Frontal cortex (tissue), 4 donors: ENCODE measurements around the gene PFDN6. TPM values are rescaled to one million over a fixed set of nuclear protein-coding genes. Genes with fewer than 3 reads are reported as not detected.

ENCODE experiments used
- DNase-seq, 2 donors: peaks; one replicate each; pipeline ENCODE4 v3.0.0; 2012; ENCODE audit warnings: low spot score in 2 of 2
- FAIRE-seq: peaks from 2 replicates; lab custom pipeline; 2012; peaks lifted over from hg19 to GRCh38; lab: Jason Lieb, UNC
- total RNA-seq: library from RNA; depleted of rRNA; stranded (reverse); fragments of >200 nt; gene quantifications from one replicate; pipeline ENCODE4 v1.2.3, GENCODE V29; 2014
- donor health status: control.
- donor health status: control.
- donor health status: control.

PFDN6 gene
- total RNA-seq, 1 donor from 2014 or later, result 31.0 TPM

DNA sequence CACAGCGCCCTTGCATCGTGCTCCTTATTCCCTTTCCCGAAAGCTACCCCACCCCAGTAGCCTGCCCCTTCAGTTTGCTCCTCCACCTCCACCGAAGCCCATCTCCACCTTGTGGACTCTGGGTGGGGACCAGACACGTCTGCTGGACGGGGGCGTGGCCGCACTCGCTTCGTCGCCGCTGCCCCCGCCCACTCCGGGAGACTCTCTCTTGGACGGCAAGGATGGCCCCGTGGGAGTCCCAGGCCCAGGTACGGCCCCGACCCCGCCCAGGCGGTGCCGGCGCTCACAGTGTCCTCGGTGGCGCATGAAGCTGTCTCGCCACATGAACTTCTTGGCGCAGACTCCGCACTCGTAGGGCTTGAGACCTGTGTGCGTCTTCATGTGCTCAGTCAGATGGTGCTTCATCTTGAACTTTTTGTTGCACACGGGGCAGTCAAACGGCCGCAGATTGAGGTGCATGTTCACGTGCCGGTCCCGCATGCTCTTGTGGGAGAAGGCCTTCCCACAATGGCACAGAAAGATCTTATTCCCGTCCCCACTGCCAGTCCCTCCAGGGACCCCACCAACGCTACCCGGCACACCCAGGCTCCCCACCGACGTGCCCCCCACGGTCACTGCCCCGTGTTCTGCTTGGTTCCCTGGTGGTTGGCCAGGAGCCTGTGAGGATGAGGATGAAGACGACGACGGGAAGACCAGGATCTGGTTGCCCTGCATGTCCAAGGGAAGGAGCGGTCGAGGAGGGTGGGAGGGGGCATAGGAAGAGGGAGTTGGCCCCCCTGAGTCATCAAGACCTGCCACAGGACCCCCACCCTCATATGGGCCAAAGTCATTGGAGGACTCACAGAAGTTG lies 25.8 kb downstream of the PFDN6 start:
- FAIRE-seq (no peak), DNase-seq (no peak)

DNA sequence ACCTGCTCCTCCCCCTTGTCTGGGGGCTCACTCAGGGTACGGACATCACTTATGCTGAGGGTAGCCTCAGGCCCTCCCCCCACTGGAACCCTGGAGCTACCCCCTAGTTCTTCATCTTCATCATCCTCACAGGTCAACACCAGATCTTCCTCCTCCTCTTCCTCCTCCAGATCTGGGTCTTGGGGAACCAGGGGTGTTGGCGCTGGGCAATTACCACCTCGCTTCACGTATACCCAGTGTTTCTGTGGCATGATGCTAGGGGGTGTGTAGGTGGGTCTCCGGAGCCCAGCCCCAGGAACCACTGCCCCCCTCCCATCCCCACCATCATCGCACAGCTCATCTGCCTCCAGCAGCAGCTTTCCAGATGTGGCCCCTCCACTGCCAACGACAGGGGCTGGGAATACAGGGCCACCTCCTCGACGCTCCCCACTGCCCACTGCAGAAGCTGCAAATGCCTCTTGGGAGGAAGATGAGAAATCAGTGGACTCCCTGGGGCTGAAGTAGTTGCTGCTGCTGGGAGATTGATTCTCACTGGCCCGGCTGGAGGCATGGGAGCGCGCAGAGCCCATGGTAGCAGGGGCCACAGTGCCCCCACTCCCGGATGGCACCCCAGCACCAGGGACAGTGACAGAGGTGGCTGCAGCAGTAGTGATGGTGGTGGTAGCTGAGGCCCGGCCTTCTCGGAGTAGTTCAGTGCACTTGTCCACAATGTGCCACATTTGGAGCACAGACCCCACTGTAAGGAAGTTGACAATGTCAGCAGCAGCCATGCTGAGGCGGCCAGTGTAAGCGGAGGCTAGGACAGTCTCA lies 26.6 kb downstream of the PFDN6 start:
- DNase-seq (no peak), FAIRE-seq (no peak)

DNA sequence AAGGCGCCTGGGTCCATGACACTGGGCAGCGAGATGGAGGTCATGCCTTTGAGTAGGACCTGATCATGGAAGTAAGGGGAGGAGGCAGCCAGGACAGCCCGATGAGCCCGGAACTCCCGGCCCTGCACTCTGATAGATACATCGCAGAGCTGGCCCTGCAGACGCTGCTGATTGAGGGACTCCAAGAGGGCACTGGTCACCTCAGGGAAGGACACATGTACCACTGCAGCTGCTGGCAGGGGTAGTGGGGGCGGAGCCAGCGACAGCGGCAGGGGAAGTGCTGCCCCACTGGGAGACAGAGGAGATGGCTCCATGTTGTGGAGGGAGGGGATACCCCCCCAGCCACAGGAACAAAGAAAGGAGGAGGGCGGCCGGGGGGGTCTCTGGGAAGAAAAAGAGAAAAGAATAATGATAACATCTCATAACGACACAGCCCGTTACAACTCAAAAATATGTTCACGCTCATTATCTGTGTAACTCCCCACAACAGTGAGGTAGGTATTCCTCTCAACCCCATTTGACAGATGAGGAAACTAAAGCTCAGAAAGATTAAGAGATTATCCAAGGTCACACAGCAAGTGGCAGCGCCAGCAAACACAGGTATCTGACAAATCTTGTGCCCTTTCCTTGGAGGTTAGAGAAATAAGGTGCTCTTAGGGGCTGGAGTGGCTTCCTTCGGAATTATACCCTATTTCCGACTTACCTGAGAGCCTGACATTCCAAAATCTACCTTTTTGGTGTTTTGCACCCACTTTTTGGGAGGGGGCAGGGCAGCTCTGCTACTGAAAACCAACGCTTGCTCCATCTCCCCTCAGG lies 27.4 kb downstream of the PFDN6 start:
- no peak for DNase-seq
- no peak for FAIRE-seq

DNA sequence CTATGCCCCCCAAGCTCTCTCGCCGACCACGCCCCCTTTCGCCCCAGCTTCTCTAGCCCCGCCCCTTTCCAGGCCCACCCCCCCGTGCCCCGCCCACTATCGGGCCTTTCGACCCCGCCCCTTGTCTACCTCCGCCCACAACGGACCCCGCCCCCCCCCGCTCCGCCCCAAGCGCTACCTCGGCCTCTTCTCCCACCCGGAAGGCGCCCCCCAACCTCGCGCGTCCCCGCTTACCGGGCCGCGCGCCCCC lies 27.9 kb downstream of the PFDN6 start:
- DNase-seq (no peak), FAIRE-seq (no peak)

DNA sequence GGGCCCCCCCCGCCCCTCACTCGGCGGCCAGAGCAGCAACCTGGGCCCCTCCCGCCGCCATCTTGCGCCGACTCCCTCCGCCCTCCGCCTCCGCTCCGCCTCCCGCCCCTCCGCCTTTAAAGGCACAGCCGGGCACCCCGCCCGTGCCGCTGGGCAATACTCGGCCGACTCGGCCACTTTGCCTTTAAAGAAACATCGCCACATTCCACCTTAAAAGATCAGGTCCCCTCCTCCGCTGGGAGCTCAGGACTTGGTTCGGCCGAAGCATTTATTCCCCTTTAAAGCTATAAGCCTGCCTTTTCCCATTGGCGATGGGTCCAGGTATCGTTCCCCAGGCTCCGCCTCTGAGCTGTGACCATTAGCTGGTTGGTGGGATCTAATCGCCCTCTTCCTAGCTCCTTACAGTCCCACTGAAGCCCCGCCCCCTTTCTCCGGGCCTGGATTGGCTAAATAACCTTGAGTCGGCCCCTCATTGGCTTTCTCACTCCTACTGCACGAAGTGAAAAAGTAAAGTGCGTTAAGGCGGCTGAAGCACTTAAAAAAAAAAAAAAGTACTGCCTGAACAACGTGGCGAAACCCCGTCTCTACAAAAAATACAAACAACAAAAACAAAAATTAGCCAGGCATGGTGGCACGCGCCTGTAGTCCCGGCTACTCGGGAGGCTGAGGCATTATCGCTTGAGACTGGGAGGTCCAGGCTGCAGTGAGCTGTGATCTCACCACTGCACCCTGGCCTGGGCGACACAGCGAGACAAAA lies 28.4 kb downstream of the PFDN6 start, which contains the start of gene ZBTB22:
TSS of gene ZBTB22 (minus strand) at position 76 of the 757 bp plus-strand sequence. CDS start 828 bp downstream, outside the sequence.
- no peak for FAIRE-seq
- DNase-seq, result peak; percentile 88 to 91

DNA sequence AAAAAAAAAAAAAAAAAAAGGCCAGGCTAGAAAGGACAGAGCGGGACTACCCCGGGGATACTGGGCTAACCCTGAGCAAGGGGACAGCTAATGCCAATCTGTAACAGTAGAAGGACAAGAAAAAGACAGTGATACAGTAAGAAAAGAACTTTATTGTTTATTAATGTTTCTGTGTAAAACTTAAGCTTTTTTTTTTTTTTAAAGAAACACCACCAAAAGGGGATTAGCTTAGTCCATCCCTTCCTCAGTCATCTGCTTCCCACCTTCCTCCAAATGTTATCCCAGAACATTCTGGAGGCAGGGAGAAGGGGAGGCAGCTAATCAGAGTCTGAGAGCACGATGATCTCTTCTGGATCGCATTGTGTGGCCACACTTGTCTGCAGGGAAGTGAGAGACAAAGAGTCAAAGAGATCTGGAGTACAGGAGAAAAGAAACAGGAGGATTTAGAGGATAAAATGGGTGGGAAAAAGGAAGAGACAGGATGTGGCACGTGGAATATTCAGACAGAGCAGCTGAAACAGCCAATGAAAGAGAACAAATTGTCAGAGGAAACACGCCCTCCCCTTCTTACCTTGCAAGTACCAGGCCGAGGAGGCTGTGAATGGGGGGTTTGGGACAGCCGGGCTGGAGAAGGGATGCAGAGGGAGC lies 29.1 kb downstream of the PFDN6 start:
- DNase-seq (no peak), FAIRE-seq (no peak)

DNA sequence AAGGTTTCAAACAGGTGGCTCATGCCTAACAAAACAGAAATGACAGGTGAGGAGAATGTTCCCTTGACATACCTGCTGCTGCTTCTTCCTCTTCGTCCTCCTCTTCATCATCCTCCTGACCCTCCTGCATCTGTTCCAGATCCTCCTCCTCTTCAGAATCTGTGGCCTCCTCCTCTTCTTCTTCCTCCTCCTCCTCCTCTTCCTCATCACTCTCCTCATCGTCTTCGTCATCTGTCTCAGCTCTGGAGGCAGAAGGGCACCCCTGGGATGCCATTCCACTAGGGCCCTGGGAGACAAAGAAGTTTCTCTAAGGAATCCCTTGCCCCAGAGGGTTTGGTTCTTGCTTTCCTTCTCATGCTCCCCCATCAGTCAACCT lies 30.5 kb downstream of the PFDN6 start:
- FAIRE-seq, result no peak

DNA sequence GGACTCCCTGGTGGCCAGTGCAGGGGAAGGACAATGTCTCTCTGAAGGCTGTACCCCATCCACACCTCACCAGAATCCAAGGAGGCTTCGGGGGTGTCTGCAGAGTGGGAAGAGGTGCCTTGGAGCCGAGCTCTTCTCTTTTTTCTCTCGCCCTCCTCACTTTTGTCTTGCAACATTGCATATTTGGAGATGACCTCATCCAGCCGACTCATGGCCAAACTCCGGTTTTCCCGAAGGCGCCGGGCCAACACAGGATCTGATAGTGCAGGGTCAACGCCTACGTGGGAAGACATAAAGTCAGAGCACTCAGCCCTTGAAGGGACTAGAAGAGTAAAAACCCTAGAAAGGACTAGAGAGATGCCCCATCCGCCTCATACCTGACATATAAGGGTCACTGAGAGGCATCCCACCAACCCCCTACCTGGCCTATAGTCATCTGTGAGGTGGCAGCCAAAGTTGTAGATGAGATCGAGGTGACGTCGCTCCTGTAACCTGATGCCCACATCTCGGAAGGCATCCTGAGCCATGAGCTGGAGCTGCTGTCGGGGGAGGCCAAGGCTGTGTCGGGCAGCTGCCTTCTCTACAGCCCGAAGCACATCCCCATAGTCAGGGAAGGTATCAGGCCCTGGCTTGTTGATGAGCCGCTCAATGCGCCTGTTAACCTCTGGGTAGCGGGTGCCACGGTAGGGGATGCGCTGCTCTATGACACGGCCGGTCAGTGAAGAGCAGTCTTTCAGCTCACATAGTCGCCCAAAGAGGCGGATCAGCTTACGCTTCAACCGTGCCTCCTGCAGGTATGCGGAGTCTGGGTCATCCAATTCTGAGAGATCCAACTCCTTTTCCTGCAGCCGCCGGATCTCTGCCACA lies 31.1 kb downstream of the PFDN6 start:
- FAIRE-seq (no peak), DNase-seq (no peak)

More for the DNA sequence above, 30.5 kb downstream of the PFDN6 start:
- DNase-seq, result no peak

DNA sequence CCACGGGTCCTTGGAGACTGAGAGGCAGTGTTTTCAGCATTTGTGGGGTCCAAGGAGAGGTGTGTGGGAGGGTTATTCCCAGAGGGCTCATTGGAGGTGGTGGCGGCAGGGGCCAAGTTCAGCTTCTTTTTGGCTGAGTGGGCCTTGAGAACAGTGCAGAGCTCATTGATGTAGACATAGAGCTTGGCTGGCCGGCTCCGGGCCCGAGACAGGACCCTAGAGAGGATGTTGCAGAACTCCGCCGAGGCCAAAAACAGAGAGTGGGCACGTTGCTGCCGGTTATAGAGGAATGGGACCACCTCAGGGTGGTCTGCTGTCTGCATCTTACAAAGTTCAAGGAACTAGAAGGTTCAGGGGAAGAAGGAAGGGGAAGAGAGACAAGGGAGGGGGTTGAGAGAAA lies 31.8 kb downstream of the PFDN6 start:
- no peak for FAIRE-seq
- peak in 1 of 2 donors; percentile 0 for DNase-seq

DNA sequence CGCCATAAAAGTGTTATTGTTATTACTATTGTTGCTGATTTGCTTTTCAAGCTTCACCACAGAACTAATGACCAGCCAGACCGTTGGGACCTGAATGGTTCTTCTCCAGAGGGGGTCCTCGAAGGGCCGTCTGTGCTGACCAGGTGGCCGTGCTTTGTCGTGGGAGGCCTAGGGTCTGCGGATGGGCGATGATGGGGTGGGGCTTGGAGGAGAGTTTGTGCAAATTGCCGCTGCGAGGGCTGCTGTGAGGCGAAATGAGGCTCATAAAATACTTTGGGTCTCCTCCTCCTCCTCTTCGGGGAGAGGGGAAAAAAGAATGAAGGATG lies 34.2 kb downstream of the PFDN6 start:
- no peak for DNase-seq
- FAIRE-seq, result no peak

DNA sequence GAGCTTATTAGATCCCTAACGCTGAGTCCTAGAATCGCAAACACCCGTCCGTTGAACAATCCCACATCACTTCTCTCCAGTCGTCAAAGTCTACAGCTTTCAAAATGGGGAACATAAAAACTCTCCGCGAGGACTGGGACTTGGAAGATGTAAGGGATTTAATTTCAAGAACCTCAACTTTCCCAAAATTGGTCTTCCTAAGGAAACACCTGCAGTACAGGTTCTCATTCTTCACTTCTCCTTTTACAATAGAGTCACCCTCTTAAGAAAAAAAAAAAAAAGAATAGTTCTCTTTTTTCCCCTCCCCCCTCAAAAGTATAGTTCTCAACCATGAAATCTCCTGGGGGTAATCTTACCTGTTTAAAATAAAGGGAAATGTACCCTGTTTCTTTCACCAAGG lies 34.7 kb downstream of the PFDN6 start:
- FAIRE-seq (no peak), DNase-seq (peak in 1 of 2 donors; percentile 4)

DNA sequence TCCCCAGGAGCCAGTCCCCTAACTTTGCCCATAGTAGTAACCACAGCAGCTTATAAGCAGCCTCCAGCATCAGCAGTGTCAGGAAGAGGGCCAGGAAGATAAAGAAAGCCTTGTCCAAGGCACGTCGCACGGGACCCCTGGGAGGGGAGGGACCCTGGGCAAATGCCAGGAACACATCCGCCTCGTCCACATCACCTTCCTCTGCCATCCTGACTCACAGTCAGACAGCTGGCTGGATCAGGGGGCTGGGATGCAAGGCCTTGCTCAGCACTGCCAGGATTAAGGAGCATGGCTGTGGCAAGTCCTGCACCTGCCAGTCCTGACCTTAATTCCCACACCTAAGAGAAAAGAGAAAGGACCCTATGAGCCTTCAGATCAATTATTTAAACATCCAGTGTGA lies 39.7 kb downstream of the PFDN6 start:
- no peak for DNase-seq
- FAIRE-seq, result no peak

DNA sequence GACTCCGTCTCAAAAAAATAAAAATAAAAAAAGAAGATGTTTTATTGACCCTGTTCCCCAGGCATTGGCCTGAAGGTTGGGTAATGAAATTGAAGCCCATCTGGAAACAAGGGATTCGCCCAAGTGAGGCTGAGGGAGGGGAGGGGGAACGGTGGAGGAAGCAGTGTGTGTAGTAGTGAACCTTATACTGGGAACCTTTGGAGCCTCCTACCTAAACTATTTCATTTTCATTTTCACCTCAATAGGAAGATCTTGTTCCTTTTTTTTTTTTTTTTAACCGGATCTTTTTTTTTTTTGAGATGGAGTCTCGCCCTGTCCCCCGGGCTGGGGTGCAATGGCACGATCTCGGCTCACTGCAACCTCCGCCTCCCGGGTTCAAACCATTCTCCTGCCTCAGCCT lies 41.3 kb downstream of the PFDN6 start:
- DNase-seq, result no peak

DNA sequence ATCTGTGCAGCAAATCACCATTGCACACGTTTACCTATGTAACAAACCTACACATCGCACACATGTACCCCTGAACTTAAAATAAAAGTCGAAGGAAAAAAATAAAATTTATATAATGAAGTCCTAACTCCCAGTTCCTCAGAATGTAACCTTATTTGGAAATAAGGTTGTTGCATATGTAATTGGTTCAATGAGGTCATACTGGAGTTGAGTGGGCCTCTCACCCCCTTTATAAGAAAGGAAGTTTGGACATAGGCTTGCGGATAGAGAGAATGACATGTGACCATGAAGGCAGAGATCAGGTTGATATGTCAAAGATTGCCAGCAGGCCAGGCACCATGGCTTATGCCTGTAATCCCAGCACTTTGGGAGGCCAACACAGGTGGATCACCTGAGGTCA lies 44.3 kb downstream of the PFDN6 start:
- no peak for DNase-seq
- FAIRE-seq, result no peak

More for the DNA sequence above, 41.3 kb downstream of the PFDN6 start:
- FAIRE-seq, result no peak

DNA sequence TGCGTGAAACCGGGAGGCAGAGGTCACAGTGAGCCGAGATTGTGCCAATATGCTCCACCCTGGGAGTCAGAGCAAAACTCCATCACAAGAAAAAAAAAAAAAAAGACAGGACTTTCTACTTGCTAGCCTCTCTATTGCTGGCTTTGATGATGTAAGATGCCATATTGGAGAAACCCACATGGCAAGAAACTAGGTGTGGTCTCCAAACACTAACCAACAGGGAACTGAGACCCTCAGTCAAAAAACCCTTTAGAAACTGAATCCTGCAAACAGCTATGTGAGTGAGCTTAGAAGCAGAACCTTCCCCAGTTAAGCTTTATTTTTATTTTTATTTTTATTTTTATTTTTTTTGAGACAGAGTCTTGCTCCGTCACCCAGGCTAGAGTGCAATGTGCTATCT lies 46.5 kb downstream of the PFDN6 start:
- no peak for FAIRE-seq
- no peak for DNase-seq

DNA sequence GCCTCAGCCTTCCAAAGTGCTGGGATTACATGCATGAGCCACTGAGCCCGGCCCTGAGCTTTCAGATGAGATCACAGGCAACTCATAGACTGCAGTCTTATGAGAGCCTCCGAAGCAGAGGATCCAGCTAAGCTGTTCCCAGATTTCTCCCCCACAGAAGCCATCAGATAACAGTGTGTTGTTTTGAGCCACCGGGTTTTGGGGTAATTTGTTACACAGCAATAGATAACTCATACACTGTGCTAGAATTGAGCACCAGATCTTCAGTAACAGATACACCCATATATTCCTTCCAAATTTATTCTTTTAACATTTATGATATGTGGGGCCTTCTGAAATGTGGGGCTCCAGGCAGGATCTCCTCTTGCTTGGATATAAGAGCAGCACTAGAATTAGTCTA lies 47.1 kb downstream of the PFDN6 start:
- FAIRE-seq, result no peak
- no peak for DNase-seq

DNA sequence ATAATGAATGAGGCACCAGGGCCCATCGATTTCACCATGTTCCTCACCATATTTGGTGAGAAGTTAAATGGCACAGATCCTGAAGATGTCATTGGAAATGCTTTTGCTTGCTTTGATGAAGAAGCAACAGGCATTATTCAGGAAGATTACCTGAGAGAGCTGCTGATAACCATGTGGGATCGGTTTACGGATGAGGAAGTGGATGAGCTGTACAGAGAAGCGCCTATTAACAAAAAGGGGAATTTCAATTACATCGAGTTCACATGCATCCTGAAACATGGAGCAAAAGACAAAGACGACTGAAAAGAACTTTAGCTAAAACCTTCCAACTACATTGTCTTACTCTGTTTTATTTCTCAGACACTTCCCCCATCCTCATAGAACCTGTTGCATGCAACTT lies 49.8 kb downstream of the PFDN6 start:
- no peak for DNase-seq
- FAIRE-seq, result no peak
